Measurements from ENCODE around the gene CRYBA4.

DNA sequence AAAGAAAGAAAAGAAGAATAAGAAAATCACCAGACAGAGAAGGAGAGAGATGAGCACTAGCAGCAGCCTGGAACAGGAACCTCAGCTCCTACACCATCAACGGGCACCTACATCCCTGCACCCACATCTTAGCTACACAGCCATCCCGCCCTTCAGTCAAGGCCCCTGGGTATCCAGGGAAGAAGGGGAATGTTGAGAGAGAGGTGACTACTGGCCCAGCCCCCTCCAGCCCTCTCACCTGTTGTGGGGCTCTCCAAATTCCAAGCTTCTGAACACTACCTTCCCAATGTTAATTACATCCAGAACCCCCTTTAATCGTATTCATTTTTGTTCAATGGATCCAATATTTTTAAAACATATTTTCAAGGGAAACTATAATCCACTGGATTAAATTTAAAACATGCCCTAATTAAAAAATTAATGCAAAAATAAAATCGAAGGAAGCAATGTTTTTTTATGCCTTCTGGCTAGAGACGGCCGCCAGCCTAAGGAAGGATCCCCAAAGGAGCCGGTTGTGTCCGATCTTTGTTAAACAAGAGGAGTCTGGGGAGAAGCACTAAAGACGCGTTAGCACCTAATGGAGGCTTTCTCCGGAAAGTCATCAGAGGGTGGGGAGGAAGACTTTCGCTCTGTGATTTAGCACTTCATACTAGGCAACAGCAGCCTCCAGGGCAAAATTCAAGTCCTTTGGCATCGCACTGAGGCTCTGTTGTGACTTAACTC lies 41.4 kb upstream of the CRYBA4 start:
- TF ChIP-seq CTCF (conservative IDR thresholded peaks at IDR 0.05; ENCODE audit: low read depth, low read length) (no peak), EZH2 (IDR thresholded peaks at IDR 0.05; ENCODE audit: borderline replicate concordance, low read depth, low read length, poor library complexity, severe bottlenecking) (no peak)
